Measurements from ENCODE around the gene PAN2. TPM values are rescaled to one million over a fixed set of nuclear protein-coding genes. Genes with fewer than 3 reads are reported as not detected.
"Not testable (repeated sequence)": the region's sequence is repeated elsewhere in the genome, so short reads cannot be mapped to it uniquely, and the experiment has no call there.

Gene PAN2
- total RNA-seq, 2 donors from 2014 or later, result 112 to 139 TPM

DNA sequence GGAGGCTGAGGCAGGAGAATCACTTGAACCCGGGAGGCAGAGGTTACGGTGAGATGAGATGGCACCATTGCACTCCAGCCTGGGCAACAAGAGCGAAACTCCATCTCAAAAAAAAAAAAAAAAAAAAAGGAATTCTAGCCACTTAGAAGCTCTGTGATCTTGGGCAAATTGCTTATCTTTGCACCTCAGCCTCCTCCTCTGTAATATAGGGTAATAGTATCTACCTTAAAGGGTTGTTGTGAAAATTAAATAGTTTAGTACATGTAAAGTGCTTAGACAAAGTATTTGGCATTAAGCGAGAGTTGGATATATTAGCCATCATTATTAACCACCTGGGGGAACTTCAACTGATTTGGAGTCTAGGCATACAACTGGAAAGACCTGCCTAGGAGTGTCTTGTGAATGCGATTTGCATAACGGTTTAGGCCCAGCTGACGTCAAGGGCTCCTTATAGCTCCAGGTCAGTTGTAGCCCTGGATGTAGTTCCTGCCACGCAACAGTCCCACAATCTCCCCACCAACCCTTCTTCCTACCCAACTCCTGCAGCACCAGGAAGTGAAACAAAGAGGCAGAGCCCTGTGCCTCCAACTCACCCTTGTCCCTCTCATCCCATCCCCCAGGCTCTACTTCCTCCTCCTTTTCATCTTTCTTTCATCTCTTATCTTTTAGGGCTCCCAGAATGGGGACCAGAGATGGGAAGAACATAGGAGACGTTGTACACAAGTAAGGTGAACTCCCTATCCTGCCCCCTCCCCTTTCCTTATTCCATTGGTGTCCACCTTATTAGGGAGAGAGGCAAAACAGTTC lies 2.8 kb upstream of the PAN2 start:
- DNase-seq (no peak), ATAC-seq (replicated peaks in 1 of 2) (no peak)
- peaks cover 77% of the 10 kb centered on the region for H3K4me1 Mint-ChIP-seq (ENCODE audit: low read depth)
- no peaks in the 10 kb centered on the region for H3K9me3 Mint-ChIP-seq
- peaks cover 3 to 19% of the 10 kb centered on the region in 2 donors for H3K36me3 Mint-ChIP-seq (ENCODE audit: insufficient read depth in 2 of 2)
- H3K27ac Mint-ChIP-seq, result peak overlapping the region; percentile 36
- H3K27me3 Mint-ChIP-seq (ENCODE audit: low read depth), result no peaks in the 10 kb centered on the region
- H3K4me3 Mint-ChIP-seq, result no peak overlapping the region

- not testable (repeated sequence) for ATAC-seq (replicated peaks in 1 of 2); DNase-seq; H3K27ac Mint-ChIP-seq; H3K27me3 Mint-ChIP-seq (ENCODE audit: low read depth); H3K9me3 Mint-ChIP-seq
- Mint-ChIP-seq H3K36me3 (ENCODE audit: insufficient read depth in 2 of 2) (peaks cover 3 to 19% of the 10 kb centered on the region in 2 donors), H3K4me3 (peak overlapping the region in 1 of 2 donors; percentile 7), H3K4me1 (ENCODE audit: low read depth) (peaks cover 70% of the 10 kb centered on the region)
These were observed 1.7 kb upstream of the PAN2 start for GRCh38 chr12:56335527-56335926.

- Mint-ChIP-seq H3K9me3 (no peaks in the 10 kb centered on the region), H3K36me3 (ENCODE audit: insufficient read depth in 2 of 2) (peaks cover 3 to 14% of the 10 kb centered on the region in 2 donors), H3K27me3 (ENCODE audit: low read depth) (no peaks in the 10 kb centered on the region), H3K4me1 (ENCODE audit: low read depth) (peaks cover 60% of the 10 kb centered on the region), H3K4me3 (peak overlapping the region; percentile 97 to 99), H3K27ac (peak overlapping the region; percentile 99)
- DNase-seq (no peak), ATAC-seq (replicated peaks in 1 of 2) (no peak)
These were observed 642 bp upstream of the PAN2 start for GRCh38 chr12:56334490-56334793.

GRCh38 chr12:56333197-56333678 lies 562 bp downstream of the PAN2 start:
- ATAC-seq (replicated peaks in 1 of 2), result peak; percentile 13 to 20
- H3K4me1 Mint-ChIP-seq (ENCODE audit: low read depth), result peaks cover 48% of the 10 kb centered on the region
- no peaks in the 10 kb centered on the region for H3K27me3 Mint-ChIP-seq (ENCODE audit: low read depth)
- H3K4me3 Mint-ChIP-seq, result peak overlapping the region; percentile 97 to 99
- peak overlapping the region; percentile 99 for H3K27ac Mint-ChIP-seq
- peak in 1 of 2 donors; percentile 12 for DNase-seq
- peaks cover 1 to 9% of the 10 kb centered on the region in 2 donors for H3K36me3 Mint-ChIP-seq (ENCODE audit: insufficient read depth in 2 of 2)
- H3K9me3 Mint-ChIP-seq, result no peaks in the 10 kb centered on the region

DNA sequence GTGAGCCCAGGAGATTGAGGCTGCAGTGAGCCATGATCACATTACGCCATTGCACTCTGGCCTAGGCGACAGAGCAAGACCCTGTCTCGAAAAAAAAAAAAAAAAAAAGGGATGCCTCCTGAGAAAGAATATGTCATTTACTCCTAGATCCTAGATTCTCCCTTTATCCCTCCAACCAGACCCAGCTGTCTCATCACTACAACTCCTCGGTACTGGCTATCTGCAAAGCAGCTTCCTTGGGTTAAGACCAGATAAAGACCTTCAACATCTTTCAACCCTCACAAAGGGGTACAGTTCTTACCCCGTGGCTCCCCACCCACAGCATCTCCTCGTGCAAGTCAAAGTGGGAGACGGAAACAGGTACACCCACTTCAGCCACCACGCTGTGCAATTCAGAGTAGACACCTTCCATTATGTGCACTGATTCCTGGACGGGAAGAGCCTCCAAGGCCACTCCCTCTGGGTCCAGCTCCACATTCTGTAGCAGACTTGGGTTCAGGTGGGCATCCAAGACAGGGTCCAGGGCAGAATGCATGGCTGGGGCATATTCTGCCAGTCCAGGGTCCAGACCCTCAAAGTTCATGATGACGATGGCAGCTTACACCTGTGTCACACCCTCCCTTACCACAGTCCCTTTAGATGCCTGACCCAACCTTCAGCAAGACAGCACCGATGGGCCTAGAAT lies 1.1 kb downstream of the PAN2 start:
- no peak for ATAC-seq (replicated peaks in 1 of 2)
- H3K4me3 Mint-ChIP-seq, result peak overlapping the region; percentile 97 to 99
- peaks cover 1 to 9% of the 10 kb centered on the region in 2 donors for H3K36me3 Mint-ChIP-seq (ENCODE audit: insufficient read depth in 2 of 2)
- peaks cover 42% of the 10 kb centered on the region for H3K4me1 Mint-ChIP-seq (ENCODE audit: low read depth)
- H3K9me3 Mint-ChIP-seq, result no peaks in the 10 kb centered on the region
- no peak for DNase-seq
- H3K27ac Mint-ChIP-seq, result peak overlapping the region; percentile 99
- no peaks in the 10 kb centered on the region for H3K27me3 Mint-ChIP-seq (ENCODE audit: low read depth)

DNA sequence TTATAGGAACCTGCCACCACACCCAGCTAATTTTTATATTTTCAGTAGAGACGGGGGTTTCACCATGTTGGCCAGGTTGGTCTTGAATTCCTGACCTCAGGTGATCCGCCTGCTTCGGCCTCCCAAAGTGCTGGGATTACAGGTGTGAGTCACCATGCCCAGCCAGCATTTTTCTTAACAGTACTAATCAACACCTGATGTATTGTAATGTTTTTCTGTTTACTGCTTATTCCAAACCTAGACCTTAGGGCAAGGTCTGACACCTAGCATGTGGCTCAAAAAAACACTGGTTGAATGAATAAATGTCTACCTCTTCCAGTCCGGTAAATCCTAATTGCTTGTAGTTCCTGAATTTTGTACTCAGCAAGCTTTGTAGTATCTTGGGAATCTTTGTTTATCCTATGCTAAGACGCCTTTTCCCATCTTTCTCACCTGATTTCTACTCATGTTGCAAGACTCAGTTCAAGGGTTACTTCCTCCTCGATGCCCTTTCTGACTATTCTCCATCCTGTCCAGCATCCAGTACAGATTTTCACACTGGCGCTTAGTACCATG lies 2.8 kb downstream of the PAN2 start:
- Mint-ChIP-seq H3K4me1 (ENCODE audit: low read depth) (peaks cover 29% of the 10 kb centered on the region), H3K27ac (no peak overlapping the region), H3K9me3 (no peaks in the 10 kb centered on the region), H3K4me3 (no peak overlapping the region), H3K36me3 (ENCODE audit: insufficient read depth in 2 of 2) (peaks cover 1 to 9% of the 10 kb centered on the region in 2 donors), H3K27me3 (ENCODE audit: low read depth) (no peaks in the 10 kb centered on the region)
- DNase-seq (no peak), ATAC-seq (replicated peaks in 1 of 2) (no peak)

DNA sequence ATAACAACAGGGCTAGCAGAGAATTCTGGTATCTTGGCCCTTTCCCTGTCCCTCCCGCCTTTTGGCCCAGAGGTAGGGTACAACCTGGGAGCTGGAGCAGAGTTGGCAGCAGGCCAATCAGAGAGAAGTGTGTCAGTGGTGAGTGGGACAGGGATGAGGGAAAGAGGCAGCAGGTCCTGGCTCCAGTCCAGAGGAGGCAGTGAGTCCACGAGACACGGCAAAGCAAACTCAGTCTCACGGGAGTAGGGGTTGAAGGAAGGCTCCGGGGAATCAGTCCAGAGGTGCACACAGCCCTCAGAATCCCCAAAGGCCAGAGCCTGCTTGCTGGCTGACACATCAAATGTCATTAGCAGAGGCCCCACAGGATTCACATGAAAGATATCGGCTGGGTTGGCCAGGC lies 7.3 kb downstream of the PAN2 start:
- no peaks in the 10 kb centered on the region for H3K9me3 Mint-ChIP-seq
- ATAC-seq (replicated peaks in 1 of 2) (no peak), DNase-seq (no peak)
- no peaks in the 10 kb centered on the region for H3K4me1 Mint-ChIP-seq (ENCODE audit: low read depth)
- H3K4me3 Mint-ChIP-seq, result no peak overlapping the region
- no peaks in the 10 kb centered on the region for H3K27me3 Mint-ChIP-seq (ENCODE audit: low read depth)
- H3K36me3 Mint-ChIP-seq (ENCODE audit: insufficient read depth in 2 of 2), result peaks cover 2 to 12% of the 10 kb centered on the region in 2 donors
- H3K27ac Mint-ChIP-seq, result no peak overlapping the region

DNA sequence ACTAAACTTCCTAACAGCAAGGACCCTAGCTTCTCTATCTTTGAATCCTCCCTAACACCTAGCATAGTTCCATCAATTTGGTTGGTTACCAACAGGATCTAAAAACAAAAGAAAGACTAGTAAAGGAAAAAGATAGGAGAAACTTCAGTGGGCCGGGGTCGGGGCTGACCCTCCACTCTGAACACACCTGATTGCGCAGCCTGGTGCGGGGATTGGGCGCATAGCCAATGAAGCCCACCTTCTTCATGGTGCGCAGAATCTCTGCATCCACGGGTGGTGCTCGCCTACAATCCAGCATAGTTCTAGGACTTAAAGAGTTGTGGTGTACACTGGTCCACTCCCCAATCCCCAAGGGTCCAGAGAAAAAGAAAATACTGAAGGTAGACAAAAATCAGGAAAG lies 7.7 kb downstream of the PAN2 start:
- Mint-ChIP-seq H3K9me3 (no peaks in the 10 kb centered on the region), H3K27me3 (ENCODE audit: low read depth) (no peaks in the 10 kb centered on the region), H3K4me1 (ENCODE audit: low read depth) (no peaks in the 10 kb centered on the region), H3K27ac (no peak overlapping the region), H3K36me3 (ENCODE audit: insufficient read depth in 2 of 2) (peaks cover 2 to 8% of the 10 kb centered on the region in 2 donors), H3K4me3 (no peak overlapping the region)
- no peak for ATAC-seq (replicated peaks in 1 of 2)
- no peak for DNase-seq

GRCh38 chr12:56324206-56324605 lies 9.6 kb downstream of the PAN2 start:
- no peaks in the 10 kb centered on the region for H3K27me3 Mint-ChIP-seq (ENCODE audit: low read depth)
- no peak for DNase-seq
- no peak overlapping the region for H3K27ac Mint-ChIP-seq
- no peaks in the 10 kb centered on the region for H3K4me1 Mint-ChIP-seq (ENCODE audit: low read depth)
- no peaks in the 10 kb centered on the region for H3K9me3 Mint-ChIP-seq
- no peak for ATAC-seq (replicated peaks in 1 of 2)
- peaks cover 7 to 12% of the 10 kb centered on the region in 2 donors for H3K36me3 Mint-ChIP-seq (ENCODE audit: insufficient read depth in 2 of 2)
- no peak overlapping the region for H3K4me3 Mint-ChIP-seq

DNA sequence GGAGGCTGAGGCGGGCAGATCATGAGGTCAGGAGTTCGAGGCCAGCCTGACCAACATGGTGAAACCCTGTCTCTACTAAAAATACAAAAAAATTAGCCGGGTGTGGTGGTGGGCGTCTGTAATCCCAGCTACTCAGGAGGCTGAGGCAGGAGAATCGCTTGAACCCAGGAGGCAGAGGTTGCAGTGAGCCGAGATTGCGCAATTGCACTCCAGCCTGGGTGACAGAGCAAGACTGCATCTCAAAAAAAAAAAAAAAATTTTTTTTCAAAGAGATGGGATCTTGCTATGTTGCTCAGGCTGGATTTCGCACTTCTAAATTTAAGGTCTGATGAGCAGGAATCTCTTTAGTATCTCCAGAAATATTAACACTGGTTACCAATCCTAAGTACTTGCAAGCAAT lies 12.2 kb downstream of the PAN2 start:
- not testable (repeated sequence) for ATAC-seq (replicated peaks in 1 of 2); H3K9me3 Mint-ChIP-seq; H3K4me3 Mint-ChIP-seq; H3K27me3 Mint-ChIP-seq (ENCODE audit: low read depth); H3K4me1 Mint-ChIP-seq (ENCODE audit: low read depth); DNase-seq; H3K27ac Mint-ChIP-seq
- H3K36me3 Mint-ChIP-seq (ENCODE audit: insufficient read depth in 2 of 2), result peaks cover 7 to 14% of the 10 kb centered on the region in 2 donors

GRCh38 chr12:56321027-56321426 lies 12.8 kb downstream of the PAN2 start:
- Mint-ChIP-seq H3K4me1 (ENCODE audit: low read depth) (peaks cover 4% of the 10 kb centered on the region), H3K27ac (no peak overlapping the region), H3K27me3 (ENCODE audit: low read depth) (no peaks in the 10 kb centered on the region), H3K9me3 (no peaks in the 10 kb centered on the region), H3K4me3 (no peak overlapping the region), H3K36me3 (ENCODE audit: insufficient read depth in 2 of 2) (peaks cover 7 to 14% of the 10 kb centered on the region in 2 donors)
- peak; percentile 40 to 50 for ATAC-seq (replicated peaks in 1 of 2)
- DNase-seq, result peak in 1 of 2 donors; percentile 34

DNA sequence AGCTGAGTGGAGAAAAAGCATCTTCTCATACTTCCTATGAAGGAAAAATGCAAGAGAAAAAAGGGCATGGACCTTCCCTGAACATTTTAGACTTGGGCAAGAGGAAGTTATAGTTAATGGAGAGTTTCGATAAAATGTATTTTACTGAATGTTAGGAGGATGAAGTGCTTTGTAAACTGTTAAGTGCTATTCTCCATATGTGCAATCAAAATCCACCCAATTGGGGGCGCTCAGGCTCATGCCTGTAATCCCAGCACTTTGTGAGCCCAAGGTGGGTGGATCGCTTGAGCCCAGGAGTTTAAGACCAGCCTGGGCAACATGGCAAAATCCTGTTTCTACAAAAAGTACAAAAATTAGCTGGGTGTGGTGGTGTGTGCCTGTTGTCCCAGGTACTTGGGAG lies 16.1 kb downstream of the PAN2 start:
- DNase-seq (no peak), ATAC-seq (replicated peaks in 1 of 2) (no peak)
- no peak overlapping the region for H3K27ac Mint-ChIP-seq
- no peaks in the 10 kb centered on the region for H3K27me3 Mint-ChIP-seq (ENCODE audit: low read depth)
- peaks cover 7 to 11% of the 10 kb centered on the region in 2 donors for H3K36me3 Mint-ChIP-seq (ENCODE audit: insufficient read depth in 2 of 2)
- no peaks in the 10 kb centered on the region for H3K9me3 Mint-ChIP-seq
- H3K4me1 Mint-ChIP-seq (ENCODE audit: low read depth), result peaks cover 11% of the 10 kb centered on the region
- H3K4me3 Mint-ChIP-seq, result no peak overlapping the region

Data from activated T-cell treated with anti-CD3 and anti-CD28 coated beads, Interleukin-2, amount 50 U/mL, for 72 hours (primary cell).